K562 (cell line): ENCODE data around the gene FRMD4A. TPM values are rescaled to one million over a fixed set of nuclear protein-coding genes. Genes with fewer than 3 reads are reported as not detected.

Experiments used
- ATAC-seq: fragments of 200-7000 bp; cut with Tn5 transposase; 3 replicates; pipeline ENCODE4 v1.9.1; 2020; ENCODE audit warnings: moderate library complexity
- BruUV-seq: library from RNA; stranded (reverse); fragments of 400-500 nt; replicated peaks from 2 replicates; lab custom pipeline; 2021; lab: Mats Ljungman, UMichigan
- CTCF ChIA-PET: fragments of 300-600 bp; formaldehyde crosslinking; extraction: SDS; loops from one replicate; lab custom pipeline; 2021; ENCODE audit warnings: low intra/inter-chr PET ratio; lab: Yijun Ruan, JAX
- POLR2A ChIA-PET: fragments of 300-600, 350-650 bp; sonication (Branson Sonifier 250); formaldehyde crosslinking; extraction: SDS; loops from one replicate; lab custom pipeline; 2021; ENCODE audit warnings: antibody characterized with exemption, inconsistent platforms; lab: Yijun Ruan, JAX
- DNase-seq, 4 experiments: peaks; one replicate each; pipeline versions ENCODE4 v3.0.0 to v3.0.0-alpha.2; 2011 to 2018; ENCODE audit warnings: low spot score in 3 of 4, mixed read lengths in 3 of 4; ENCODE audit errors: extremely low read depth in 1 of 4
- FAIRE-seq: peaks from 2 replicates; lab custom pipeline; 2011; peaks lifted over from hg19 to GRCh38; lab: Jason Lieb, UNC
- H2AFZ ChIP-seq: 2 replicates; pipeline ENCODE4 v1.6.0; 2011; ENCODE audit warnings: low read depth, low read length, control low read depth, inconsistent platforms
- H3K27ac ChIP-seq: fragments of 200-600 bp; 3 replicates; pipeline ENCODE4 v1.8.0; 2011; ENCODE audit warnings: low read depth, mild to moderate bottlenecking, control low read depth, inconsistent platforms, low read length, moderate library complexity, mixed read lengths; ENCODE audit errors: extremely low read depth
- H3K27me3 ChIP-seq, 2 experiments: fragments of 300-600 bp in 1 of 2; 2 replicates in 1 of 2; 3 replicates in 1 of 2; pipeline versions ENCODE4 v1.6.0 to v1.8.0; 2011; ENCODE audit warnings: inconsistent platforms in 2 of 2, low read length in 2 of 2, mild to moderate bottlenecking in 1 of 2, mixed read lengths in 1 of 2, moderate library complexity in 1 of 2; ENCODE audit not compliant: control insufficient read depth in 2 of 2, insufficient read depth in 2 of 2
- H3K36me3 ChIP-seq: fragments of 300-600 bp; 3 replicates; pipeline ENCODE4 v1.8.0; 2011; ENCODE audit warnings: mild to moderate bottlenecking, low read length, inconsistent platforms; ENCODE audit not compliant: control insufficient read depth, insufficient read depth
- H3K4me1 ChIP-seq, 2 experiments: fragments of 200-600 bp in 1 of 2; replicated peaks in 1 of 2; 2 replicates in 1 of 2; 3 replicates in 1 of 2; pipeline versions ENCODE4 v1.5.1 to v1.8.0; 2011; ENCODE audit warnings: inconsistent platforms in 2 of 2, low read length in 2 of 2, mild to moderate bottlenecking in 1 of 2, mixed read lengths in 1 of 2, moderate library complexity in 1 of 2; ENCODE audit not compliant: control insufficient read depth in 2 of 2, insufficient read depth in 2 of 2
- H3K4me2 ChIP-seq: 2 replicates; pipeline ENCODE4 v1.6.1; 2011; ENCODE audit warnings: low read length, control low read depth, inconsistent platforms, mixed read lengths; ENCODE audit not compliant: insufficient read depth
- H3K4me3 ChIP-seq: fragments of 200-600 bp; sonication (generic), shearing (Covaris generic); 2 replicates; pipeline ENCODE4 v1.5.1; 2016; ENCODE audit warnings: control low read depth, inconsistent platforms
- H3K79me2 ChIP-seq: fragments of 200-600 bp; 3 replicates; pipeline ENCODE4 v1.8.0; 2011; ENCODE audit warnings: low read length, inconsistent platforms; ENCODE audit not compliant: control insufficient read depth, insufficient read depth
- H3K9ac ChIP-seq, 2 experiments: 2 replicates each; pipeline versions ENCODE4 v1.6.0 to v1.6.1; 2011; ENCODE audit warnings: low read depth in 2 of 2, low read length in 2 of 2, control low read depth in 1 of 2, inconsistent platforms in 1 of 2, mild to moderate bottlenecking in 1 of 2, mixed read lengths in 1 of 2; ENCODE audit not compliant: insufficient read depth in 1 of 2
- H3K9me1 ChIP-seq: one replicate; pipeline ENCODE4 v1.6.0; 2011; ENCODE audit warnings: inconsistent platforms, mild to moderate bottlenecking, low read length, moderate library complexity; ENCODE audit not compliant: control insufficient read depth, insufficient read depth
- H3K9me3 ChIP-seq: replicated peaks from 2 replicates; pipeline ENCODE4 v1.5.1; 2011; ENCODE audit warnings: low read depth, low read length, inconsistent platforms; ENCODE audit not compliant: control insufficient read depth, insufficient read depth
- H4K20me1 ChIP-seq: replicated peaks from 2 replicates; pipeline ENCODE4 v1.6.1; 2011; ENCODE audit warnings: low read length, inconsistent platforms, mixed read lengths; ENCODE audit not compliant: control insufficient read depth, insufficient read depth
- CC2D1A ChIP-seq: fragments of 450-650 bp; IDR thresholded peaks from 2 replicates; pipeline ENCODE4 v1.6.1; 2017; ENCODE audit warnings: mild to moderate bottlenecking
- CSDE1 ChIP-seq, 2 experiments: fragments of 450-650 bp; IDR thresholded peaks; 2 replicates each; pipeline ENCODE4 v1.6.1; 2016; ENCODE audit warnings: mild to moderate bottlenecking in 1 of 2
- HMGN3 ChIP-seq: IDR thresholded peaks from 2 replicates; pipeline ENCODE4 v1.6.1; 2011; ENCODE audit warnings: borderline replicate concordance, low read depth, mild to moderate bottlenecking, mixed read lengths, low read length; ENCODE audit not compliant: insufficient read length; ENCODE audit errors: extremely low read depth
- HNRNPLL ChIP-seq: fragments of 200-400 bp; formaldehyde crosslinking; IDR thresholded peaks from 2 replicates; pipeline ENCODE4 v1.6.1; 2017; ENCODE audit warnings: low read length, low read depth, mild to moderate bottlenecking; ENCODE audit not compliant: poor library complexity, severe bottlenecking
- JUN ChIP-seq, 2 experiments: sonication (generic) in 1 of 2; formaldehyde crosslinking in 1 of 2; IDR thresholded peaks; 2 replicates each; pipeline versions ENCODE4 v1.6.1 to v1.8.0; 2012 to 2022; ENCODE audit warnings: borderline replicate concordance in 2 of 2, mild to moderate bottlenecking in 2 of 2, improper control_type of control experiment in 1 of 2, low read depth in 1 of 2, low read length in 1 of 2, missing genetic modification reagents in 1 of 2
- NELFE ChIP-seq: IDR thresholded peaks from 2 replicates; pipeline ENCODE4 v1.6.1; 2011; ENCODE audit warnings: mild to moderate bottlenecking; ENCODE audit not compliant: insufficient read depth, insufficient read length
- NFATC3 ChIP-seq: fragments of 450-650 bp; IDR thresholded peaks from 2 replicates; pipeline ENCODE4 v1.6.1; 2017; ENCODE audit warnings: mild to moderate bottlenecking
- NR2C2 ChIP-seq, 2 experiments: fragments of 200-800 bp in 1 of 2; sonication (Bioruptor generic) in 1 of 2; sonication (generic) in 1 of 2; formaldehyde crosslinking in 1 of 2; IDR thresholded peaks; 2 replicates each; pipeline versions ENCODE4 v1.6.1 to v1.8.0; 2016 to 2022; ENCODE audit warnings: mild to moderate bottlenecking in 1 of 2, missing compliant biosample characterization in 1 of 2, missing genetic modification characterization in 1 of 2, missing genetic modification reagents in 1 of 2
- NR3C1 ChIP-seq: sonication (generic); formaldehyde crosslinking; IDR thresholded peaks from 2 replicates; pipeline ENCODE4 v1.8.1; 2022; ENCODE audit warnings: missing genetic modification reagents
- PKNOX1 ChIP-seq: fragments of 450-650 bp; IDR thresholded peaks from 2 replicates; pipeline ENCODE4 v1.6.1; 2016
- POLR2A ChIP-seq: fragments of 450-650 bp; conservative IDR thresholded peaks from 2 replicates; pipeline ENCODE4 v1.6.1; 2016
- RFX1 ChIP-seq: fragments of 450-650 bp; IDR thresholded peaks from 2 replicates; pipeline ENCODE4 v1.6.1; 2016; ENCODE audit warnings: mild to moderate bottlenecking, moderate library complexity
- SMARCB1 ChIP-seq: IDR thresholded peaks from 2 replicates; pipeline ENCODE4 v1.6.1; 2011; ENCODE audit warnings: improper control_type of control experiment, low read depth; ENCODE audit not compliant: insufficient read length
- VEZF1 ChIP-seq: fragments of 200-800 bp; sonication (Bioruptor generic); IDR thresholded peaks from 2 replicates; pipeline ENCODE4 v1.6.1; 2017; ENCODE audit warnings: missing genetic modification characterization, missing compliant biosample characterization
- ZFP91 ChIP-seq: sonication (generic); formaldehyde crosslinking; IDR thresholded peaks from 2 replicates; pipeline ENCODE4 v1.8.0; 2022; ENCODE audit warnings: mild to moderate bottlenecking, missing genetic modification reagents
- ZNF436 ChIP-seq: fragments of 250-450, 450-650 bp; sonication (Bioruptor Pico); formaldehyde crosslinking; IDR thresholded peaks from 2 replicates; pipeline ENCODE4 v1.7.0; 2020; ENCODE audit warnings: mild to moderate bottlenecking
- WGBS: fragments of 100-300 bp; shearing (Covaris generic); methylation state at CpG from one replicate; pipeline ENCODE4 v1.1.6; 2016; ENCODE audit warnings: low coverage, mixed read lengths; ENCODE audit not compliant: insufficient coverage; ENCODE audit errors: missing lambda C conversion rate; 5-methylcytosine and 5-hydroxymethylcytosine counted together
- in situ Hi-C: fragments of 300-500 bp; cut with MboI; formaldehyde crosslinking; loops from 4 replicates; pipeline ENCODE4 v1.15.0; 2018; ENCODE audit warnings: inconsistent platforms, mixed read lengths
- intact Hi-C: fragments of 100-400 bp; cut with micrococcal nuclease; formaldehyde crosslinking; loops from 2 replicates; pipeline ENCODE4 v1.14.2; 2022
- polyA plus RNA-seq, 8 experiments: library from polyadenylated mRNA; depleted of rRNA in 4 of 8; stranded (reverse) in 5 of 8; unstranded in 3 of 8; fragments of >200 nt; fragmentation: Nextera tagmentation in 2 of 8; fragmentation: Illumina TruSeq in 1 of 8; extraction: Ambion mirVana in 2 of 8; extraction: Trizol in 1 of 8; gene quantifications; 2 replicates each; pipeline versions ENCODE4 v1.2.1 to v1.2.3, GENCODE V29; 2011 to 2014; ENCODE audit warnings: inconsistent platforms in 1 of 8, missing spikeins in 1 of 8
- total RNA-seq, 7 experiments: library from RNA; depleted of rRNA in 6 of 7; stranded (reverse); fragments of >200 nt in 6 of 7; fragmentation: Illumina TruSeq in 2 of 7; extraction: Trizol in 2 of 7; gene quantifications; 2 replicates each; pipeline versions ENCODE4 v1.2.1 to v1.2.3, GENCODE V29; 2011 to 2021; ENCODE audit warnings: low replicate concordance in 1 of 7

The FRMD4A gene
- total and polyA plus RNA-seq, 9 of the 15 experiments (the other 6 are each of a cell fraction or from before 2014, with no cell fraction given): 0.80 to 5.2 (median 3.0) TPM

- ATAC-seq (no peak), DNase-seq (no peak), FAIRE-seq (peak; percentile 37)
- BruUV-seq: no TSS peak
- Histone ChIP-seq H3K79me2 (no peaks in the 10 kb centered on the region), H3K9me3 (no peaks in the 10 kb centered on the region), H4K20me1 (0 out of 2 replicates have a peak, but pooled peaks cover 3% of the 10 kb centered on the region), H3K27ac (no peak overlapping the region), H2AFZ (no peak overlapping the region), H3K9me1 (no peaks in the 10 kb centered on the region), H3K9ac (no peak overlapping the region), H3K4me2 (no peak overlapping the region), H3K36me3 (no peaks in the 10 kb centered on the region), H3K4me1 (no peaks in the 10 kb centered on the region), H3K4me3 (no peak overlapping the region), H3K27me3 (peaks cover 47 to 60% of the 10 kb centered on the region in 2 experiments)
- CTCF ChIA-PET: no interaction called here
- POLR2A ChIA-PET: interaction anchor here (1.1 kb wide), 1 partner anchor 8 kb away, joined by 3 read pairs; no protein-coding TSS in a partner anchor
- WGBS: 2% methylated on average over 8 of the region's 8 CpGs
- in situ Hi-C loops (no loop called here), intact Hi-C loops (no loop called here)
- TF ChIP-seq SMARCB1 (no peak), JUN (IDR thresholded peaks at IDR 0.05; ENCODE audit: borderline replicate concordance, low read depth, low read length) (no peak), JUN (CRISPR knock-in tag; IDR thresholded peaks at IDR 0.05; ENCODE audit: borderline replicate concordance) (no peak), NFATC3 (no peak), NR3C1 (CRISPR knock-in tag) (no peak), CC2D1A (no peak), NELFE (no peak), VEZF1 (CRISPR knock-in tag) (no peak), HMGN3 (no peak), RFX1 (no peak), HNRNPLL (no peak), ZFP91 (CRISPR knock-in tag) (no peak), ZNF436 (CRISPR knock-in tag) (no peak), NR2C2 (CRISPR knock-in tag; IDR thresholded peaks at IDR 0.05) (no peak), NR2C2 (tag; IDR thresholded peaks at IDR 0.05) (no peak), CSDE1 (IDR thresholded peaks at IDR 0.05) (no peak), PKNOX1 (no peak), POLR2A (no peak)
Measured at GRCh38 chr10:13731799-13732198, 598.9 kb downstream of the FRMD4A start.
